NCI-H345 treated with DMSO at 0.1 percent for 48 hours (cell line): ENCODE results near the gene TASOR2.

Experiments
- DNase-seq: peaks from one replicate; lab custom pipeline; 2025; ENCODE audit not compliant: unreplicated experiment; lab: John Stamatoyannopoulos, UW

The TASOR2 gene

DNA sequence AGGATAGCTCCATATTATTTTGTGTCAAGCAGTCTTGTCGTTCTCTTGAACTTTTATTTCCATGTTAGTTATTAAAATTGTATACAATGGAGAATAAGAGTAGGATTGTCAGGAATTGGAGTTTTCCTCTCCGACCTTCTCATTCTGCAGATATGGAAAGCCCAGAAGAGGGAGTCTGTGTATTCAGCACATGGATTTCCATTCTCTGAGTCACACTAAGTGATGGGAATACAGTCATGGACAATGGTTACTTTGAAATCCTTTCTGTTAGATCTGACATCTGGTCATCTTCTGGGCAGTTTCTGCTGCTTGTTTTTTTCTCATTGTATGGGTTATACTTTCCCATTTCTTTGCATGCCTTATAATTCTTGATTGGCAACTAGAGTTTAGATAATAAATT is 5.0 kb upstream of the TASOR2 start:
- no peak for DNase-seq

DNA sequence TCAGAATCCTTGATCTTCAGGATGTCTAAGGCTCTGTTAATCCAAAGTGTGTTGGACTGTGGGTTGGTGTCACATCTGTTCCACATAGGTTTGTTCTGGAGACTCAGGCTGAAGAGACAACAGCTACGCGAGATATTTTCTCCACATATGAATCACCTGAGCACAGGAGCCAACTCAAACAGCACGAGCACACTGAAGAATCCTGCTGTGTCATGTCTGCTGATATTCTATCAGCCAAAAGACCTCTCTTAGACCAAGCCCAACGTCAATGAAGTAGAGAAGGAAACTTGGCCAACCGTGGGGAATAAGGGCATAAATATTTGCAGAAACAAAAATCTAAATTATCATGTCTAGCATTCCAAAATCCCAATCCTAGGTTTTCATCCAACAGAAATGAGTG is 2.7 kb upstream of the TASOR2 start:
- no peak for DNase-seq

DNA sequence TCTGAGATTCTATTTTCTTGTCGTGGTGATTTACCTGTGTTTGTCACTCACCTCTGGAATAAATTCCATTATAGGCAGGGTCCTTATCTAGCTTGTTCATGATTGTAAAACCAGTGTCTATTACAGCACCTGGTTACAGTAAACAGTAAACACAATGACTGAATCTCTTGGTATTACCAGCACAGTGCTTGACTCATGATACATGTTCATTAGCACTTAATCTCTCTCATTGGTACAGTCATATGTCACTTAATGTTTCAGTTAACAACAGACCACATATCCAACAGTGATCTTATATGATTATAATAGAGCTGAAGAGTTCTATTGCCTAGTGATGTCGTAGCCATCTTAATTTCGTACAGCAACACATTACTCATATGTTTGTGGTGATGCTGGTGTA is 1.6 kb upstream of the TASOR2 start:
- DNase-seq = no peak

DNA sequence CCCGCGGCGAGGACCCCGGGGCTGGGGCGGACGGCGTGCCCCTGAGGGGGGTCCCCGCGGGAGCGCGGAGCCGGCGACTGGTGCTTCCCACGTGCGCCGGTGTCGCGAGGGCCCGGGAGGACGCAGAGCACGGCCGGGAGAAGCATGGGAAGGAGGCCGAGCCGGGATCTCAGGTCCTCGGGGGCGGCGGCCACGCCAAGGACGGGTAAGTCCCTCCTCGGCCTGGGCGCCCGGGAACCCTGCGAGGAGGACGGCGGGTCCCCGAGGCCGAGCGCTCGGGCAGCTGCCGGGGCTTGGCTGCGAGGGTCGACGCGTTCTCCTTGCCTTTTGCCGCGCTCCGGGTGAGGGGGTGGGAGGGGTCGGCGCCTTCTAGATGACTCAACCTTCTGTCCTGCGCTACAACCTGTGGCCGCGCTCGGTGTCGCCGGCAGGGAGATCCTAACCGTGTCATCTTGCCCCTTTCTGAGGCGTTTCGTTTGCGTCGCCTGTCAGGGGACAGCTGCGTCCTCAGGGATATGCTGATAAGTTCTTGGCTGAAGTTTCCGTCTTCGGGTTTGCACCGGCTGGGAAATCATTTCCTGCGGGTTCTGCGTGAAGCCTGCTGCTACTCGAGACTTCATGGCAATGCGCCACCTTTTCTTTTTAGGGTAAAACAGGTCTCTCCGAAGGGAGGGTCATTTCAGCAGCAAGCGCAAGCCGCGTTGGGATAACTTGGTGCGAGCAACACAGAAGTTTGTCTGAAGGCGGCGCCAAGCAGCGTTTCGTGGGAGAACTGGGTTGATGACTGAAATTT is 529 bp downstream of the TASOR2 start:
- no peak for DNase-seq

DNA sequence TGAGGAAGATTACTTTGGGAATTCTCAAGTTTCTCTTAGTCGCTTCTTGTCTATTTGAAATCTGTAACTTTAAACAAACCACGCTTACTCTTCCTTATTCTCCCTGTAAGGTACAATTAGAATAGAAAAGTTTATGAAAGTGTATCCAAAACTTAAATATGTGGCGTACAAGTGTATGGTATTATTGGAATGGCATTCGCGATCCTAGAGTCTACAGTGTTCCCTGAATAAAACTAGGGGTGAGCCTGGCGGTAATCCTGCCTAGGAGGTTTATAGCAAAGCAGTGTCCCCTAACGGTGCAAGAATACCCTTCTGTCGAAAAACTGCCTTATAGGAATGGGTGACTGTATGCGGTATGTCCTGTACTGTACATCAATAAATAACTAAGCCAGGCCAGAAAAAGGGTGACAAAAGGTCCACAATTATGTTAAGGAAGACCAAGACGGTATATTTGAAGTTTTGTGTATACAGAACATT is 1.2 kb downstream of the TASOR2 start:
- DNase-seq = no peak

DNA sequence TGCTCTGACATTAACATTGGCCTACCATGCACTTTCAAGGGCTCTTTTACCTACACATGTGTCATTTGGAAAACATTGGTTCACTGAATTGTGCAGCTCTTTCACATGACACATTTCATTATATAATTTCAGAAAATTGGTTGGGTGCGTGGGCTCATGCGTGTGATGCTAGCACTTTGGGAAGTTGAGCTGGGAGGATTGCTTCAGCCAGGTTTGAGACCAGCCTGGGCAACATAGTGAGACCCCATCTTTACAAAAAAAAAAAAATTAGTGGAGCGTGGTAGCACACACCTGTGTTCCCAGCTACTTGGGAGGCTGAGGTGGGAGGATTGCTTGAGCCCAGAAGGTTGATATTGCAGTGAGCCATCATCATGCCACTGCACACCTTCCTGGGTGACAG is 3.9 kb downstream of the TASOR2 start:
- no peak for DNase-seq

DNA sequence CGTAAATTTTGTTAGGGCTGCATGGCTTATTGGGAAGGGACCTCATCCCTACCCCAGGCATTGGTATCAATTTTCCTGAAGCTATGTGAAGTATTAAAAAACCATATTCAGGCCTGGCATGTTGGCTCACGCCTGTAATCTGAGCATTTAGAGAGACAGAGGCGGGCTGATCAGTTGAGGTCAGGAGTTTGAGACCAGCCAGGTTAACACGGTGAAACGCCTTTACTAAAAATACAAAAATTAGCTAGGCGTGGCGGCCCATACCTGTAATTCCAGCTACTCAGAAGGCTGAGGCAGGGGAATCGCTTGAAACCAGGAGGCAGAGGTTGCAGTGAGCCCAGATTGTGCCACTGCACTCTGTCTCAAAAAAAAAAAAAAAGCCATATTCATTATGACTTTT is 7.1 kb downstream of the TASOR2 start:
- DNase-seq = no peak

DNA sequence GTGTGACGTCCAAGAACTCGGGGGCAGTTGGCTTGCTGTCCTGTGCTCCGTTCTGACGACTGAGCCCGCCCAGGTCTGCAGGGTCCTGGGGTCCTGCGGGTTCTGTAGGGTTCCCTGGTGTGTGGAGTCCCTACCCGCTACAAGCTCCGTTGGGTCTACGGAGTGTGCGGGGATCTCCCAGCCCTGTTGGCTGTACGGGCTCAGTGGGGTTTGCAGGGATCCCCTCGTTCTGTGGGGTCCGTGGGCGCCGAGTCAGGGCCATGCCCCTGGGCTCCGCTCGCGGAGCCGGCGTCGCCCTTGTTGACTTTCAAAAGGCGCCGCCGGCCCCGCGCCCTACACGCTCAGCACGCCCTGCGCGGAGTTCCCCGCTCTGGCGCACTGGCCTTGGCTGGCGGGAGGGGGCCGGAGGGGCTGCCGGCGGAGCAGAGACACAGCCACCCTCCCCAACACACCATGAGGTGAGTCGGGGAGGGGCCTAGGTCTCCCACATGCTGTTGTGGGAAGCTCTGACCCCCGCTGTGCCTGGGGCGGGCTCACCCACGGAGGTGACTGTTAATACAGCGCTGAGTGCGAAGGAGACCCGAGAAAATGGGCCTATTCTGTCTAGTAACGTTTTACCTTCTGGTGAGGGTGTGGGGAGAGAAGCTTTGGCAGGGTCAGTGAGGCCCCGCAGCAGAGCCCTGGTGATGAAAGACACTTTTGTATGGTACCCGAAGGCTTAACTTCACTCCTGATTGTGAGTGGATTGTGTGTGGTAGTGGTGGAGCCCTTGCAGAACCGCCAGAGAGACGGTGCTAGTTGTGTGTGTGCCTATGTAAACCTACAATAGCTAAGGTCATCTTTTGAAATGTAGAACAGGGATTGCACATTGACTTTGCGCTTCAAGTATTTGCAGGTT is 8.1 kb downstream of the TASOR2 start:
- DNase-seq = no peak

DNA sequence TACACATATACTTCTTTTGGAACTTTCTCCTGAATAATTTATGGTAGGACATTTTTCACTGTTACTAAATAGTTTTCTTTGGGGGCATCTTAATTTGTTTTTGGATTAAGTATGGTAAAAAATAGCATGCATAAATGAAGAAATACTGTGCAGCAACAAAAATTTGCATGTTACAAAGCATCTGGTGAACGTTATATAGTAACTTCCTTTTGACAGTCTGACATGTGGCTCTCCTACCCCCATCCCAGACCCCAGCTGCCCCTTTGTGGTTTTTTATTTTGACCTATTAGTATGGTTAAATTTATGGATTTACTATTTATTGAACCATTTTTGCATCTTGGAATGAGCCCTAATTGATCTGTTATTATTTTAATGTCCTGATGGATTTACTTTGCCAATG is 9.9 kb downstream of the TASOR2 start:
- DNase-seq = no peak

DNA sequence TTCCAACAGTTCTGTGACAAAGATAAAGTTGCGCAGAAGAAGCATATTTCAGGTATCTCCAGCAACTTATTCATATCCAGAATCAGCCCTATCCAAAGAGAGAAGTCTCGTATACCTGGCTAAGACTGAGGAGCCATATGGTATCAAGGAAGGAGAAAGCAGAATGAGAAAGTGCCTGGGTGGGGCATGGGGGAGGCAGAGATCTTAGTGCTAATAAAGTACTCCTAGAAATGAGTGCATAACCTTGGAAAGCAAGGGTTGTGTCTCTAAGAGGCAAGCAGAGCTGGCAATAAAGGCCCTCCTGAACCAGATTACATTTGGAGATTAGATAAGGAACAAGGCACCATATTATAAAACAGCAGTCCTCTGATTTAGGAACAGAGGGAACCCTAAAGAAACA is 12.7 kb downstream of the TASOR2 start:
- no peak for DNase-seq

DNA sequence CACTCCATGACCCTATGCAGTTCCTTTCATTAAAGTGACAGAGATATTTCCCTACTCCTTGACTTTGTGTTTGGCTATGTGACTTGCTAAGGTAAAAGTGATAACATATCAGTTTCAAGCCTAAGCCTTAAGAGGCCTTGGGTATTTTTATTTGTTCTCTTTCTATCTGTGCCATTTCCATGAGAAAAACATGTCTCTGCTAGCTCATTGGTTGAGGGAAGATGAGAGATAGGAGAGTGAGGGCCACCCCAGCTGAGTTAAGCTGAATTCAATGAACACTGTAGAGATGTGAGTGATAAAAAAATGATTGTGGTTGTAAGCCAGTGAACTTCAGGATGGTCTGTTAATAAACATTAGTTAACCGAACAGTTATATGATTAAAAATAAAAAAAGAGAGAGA is 13.4 kb downstream of the TASOR2 start:
- DNase-seq = no peak

DNA sequence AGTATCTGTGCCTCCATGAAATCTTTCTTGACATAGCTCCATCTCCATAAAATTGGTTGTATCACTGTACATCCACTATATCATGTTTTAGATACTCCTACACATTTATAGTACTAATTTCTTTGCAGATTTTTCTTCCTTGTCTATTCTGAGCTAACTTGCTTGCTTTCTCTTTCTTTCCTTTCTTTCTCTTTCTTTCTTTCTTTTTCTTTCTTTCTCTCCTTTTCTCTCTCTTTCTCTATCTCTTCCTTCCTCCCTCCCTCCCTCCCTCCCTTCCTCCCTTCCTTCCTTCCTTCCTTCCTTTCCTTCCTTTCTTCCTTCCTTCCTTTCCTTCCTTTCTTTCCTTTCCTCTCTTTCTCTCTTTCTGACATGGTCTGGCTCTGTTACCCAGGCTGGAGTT is 23.7 kb downstream of the TASOR2 start:
- DNase-seq = no peak

DNA sequence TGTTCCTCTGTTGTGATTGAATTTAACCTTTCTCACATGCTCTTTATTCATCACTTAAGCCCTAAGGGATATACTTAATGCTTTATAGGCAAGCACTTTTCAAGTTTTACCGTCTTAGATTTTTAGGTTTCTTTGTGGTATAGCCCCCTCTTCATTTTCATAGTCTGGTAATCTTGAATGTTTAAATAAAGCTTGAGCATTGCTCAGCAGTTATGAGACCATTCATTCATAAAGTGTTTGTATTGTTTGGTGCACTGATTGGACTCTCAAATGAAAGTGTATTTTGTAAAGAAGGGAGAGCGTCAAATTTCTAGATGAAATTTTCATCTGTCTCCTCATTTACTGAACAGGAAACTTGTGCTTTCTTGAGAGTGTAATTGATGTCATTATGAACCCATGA is 25.2 kb downstream of the TASOR2 start:
- DNase-seq = no peak

DNA sequence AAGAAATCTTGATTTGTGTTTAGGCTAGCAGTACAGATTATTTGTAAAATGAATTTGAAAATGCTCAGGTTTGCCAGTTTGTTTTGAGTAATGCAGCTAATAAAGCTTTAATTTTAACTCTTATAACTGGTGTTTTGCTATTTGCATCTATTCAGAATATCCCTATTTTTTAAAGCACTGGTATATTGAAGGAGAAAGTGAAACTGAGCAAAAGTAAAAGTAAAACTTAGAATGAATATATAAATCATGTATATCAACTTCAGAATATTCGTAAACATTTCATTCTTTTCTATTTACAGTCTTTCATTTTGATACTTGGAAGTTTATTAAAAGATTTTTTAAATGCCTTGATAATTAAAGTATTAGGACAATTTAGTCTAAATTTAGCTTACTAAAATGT is 26.2 kb downstream of the TASOR2 start:
- no peak for DNase-seq

DNA sequence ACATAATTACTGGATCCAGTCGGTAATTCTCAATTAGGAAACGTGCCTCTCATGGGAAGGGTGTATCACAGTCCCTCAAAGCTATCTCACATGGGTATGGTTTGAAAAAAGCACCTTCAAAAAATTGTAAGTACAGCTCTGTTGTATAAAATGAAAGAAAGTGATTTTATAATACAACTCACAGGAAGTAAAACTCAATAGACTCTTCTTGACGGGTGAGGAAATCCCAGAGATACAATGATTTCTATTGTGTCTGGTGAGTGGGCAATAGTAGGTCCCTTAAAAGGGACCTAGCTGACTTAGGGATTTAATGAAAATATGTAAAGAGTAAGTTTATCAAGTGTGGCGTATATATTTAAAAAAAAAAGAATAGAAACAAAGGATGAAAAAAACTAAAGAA is 27.0 kb downstream of the TASOR2 start:
- no peak for DNase-seq

DNA sequence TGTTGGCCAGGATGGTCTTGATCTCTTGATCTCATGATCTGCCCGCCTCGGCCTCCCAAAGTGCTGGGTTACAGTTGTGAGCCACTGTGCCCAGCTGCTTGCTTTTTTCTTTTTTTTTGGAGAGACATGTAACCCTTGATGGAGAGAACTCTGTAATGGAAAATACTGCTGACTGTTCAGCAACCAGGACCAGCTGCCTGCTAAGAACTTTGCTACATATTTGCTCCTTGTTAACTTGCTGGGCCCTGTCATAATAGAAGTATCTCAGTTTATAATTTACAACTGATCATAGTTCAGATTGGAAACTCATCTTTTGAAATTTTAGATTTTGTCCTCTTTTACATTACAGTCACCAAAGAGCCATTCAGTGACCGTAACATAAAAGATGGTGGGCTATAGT is 34.9 kb downstream of the TASOR2 start:
- DNase-seq = no peak

DNA sequence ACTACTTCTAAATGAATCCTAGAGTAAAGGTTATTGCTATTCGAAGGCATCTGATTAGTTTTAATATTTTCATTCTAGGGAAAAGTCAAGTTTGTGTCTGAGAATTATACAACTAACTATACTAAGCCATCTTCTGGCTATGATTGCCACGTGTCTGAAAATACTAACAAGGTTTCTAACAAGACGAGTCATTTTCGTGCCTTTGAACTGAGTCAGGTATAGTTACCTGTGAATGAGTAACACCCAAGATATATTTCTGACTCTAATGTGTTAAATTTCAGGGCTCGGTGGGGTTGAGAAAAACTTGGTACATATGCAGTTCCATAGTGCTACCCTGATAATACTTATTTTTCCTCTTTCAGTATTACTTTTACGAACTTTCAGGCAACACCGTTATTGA is 35.5 kb downstream of the TASOR2 start:
- DNase-seq = no peak

DNA sequence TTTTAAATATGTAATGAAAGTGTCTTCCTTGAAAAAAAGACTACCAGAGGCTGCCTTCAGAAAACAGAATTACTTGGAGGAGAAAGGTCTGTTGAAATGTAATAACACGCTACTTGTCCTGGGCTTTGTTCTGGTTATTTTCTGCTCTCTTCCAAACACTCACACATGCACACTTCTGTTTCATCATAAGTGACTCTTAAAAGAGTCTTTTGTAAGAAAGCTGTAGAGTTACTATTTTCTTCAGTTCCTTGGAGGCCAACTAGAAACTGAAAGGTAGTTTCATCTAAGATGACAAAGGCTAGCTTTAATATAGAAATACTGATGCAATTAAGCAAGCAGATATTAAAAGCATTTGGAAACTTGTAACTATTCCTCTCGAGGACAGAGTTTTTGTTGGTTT is 39.1 kb downstream of the TASOR2 start:
- DNase-seq = no peak

DNA sequence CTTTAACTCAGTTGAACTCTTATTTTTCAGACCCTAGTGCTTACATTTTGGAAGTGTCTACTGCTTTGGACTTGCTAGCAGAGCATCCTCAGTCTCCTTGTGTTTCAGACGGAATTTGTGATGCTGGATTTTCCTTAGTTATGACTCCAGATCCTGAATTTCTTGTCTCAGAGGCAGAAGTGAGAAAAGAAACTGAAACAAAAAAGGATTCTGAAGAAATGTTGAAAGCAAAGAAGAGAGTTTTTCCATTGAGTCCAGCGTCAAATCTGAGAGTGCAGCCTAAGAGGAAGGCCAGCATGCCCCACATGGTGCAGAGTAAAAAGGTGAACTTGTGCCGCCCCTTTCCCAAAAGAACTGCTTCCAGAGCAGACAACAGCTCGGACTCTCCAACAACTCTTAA is 46.1 kb downstream of the TASOR2 start:
- DNase-seq = no peak

DNA sequence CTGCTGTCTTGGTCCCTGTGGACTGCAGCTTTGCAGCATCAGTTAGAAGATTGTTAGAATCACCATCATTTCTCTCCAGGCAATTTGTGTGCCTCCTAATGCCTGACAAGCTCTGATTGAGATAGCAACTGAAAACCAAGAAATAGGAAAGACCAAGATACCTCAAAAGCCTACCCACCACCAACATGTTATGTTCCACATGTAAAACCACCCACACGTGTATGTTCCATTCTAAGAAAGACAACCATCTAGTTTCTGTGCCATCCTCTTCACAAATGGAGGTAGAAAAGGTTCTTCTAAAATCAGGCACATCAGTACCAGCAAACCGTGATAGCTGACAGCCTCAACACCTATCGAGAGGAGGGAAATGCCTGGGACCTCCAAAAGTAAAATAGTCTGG is 46.9 kb downstream of the TASOR2 start:
- no peak for DNase-seq

DNA sequence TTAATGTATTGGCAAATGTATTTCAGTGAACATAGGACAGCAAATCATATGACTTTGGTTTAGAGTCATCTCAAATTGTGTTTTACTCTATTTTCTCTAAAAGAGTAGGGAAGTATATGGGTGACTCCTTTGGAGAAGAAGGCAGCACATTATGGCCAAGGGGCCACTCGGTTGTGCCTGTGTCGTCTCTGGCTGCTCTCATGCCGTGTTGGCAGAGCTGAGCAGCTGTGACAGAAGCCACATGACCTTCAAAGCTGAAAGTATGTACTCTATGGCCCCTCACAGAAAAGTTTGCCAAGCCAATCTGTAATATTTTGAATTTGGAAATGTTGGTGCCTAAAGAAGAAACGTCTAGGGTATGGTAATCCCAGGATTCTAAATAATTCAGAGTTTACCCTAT is 47.5 kb downstream of the TASOR2 start:
- DNase-seq = no peak
